ENCODE measurements around the gene IQCM.

GRCh38 chr4:149409146-149409545 lies 406.5 kb downstream of the IQCM start:
- TF ChIP-seq RELA (IDR thresholded peaks at IDR 0.05; ENCODE audit: borderline replicate concordance, partially characterized antibody) (no peak), CBX3 (IDR thresholded peaks at IDR 0.05; ENCODE audit: borderline replicate concordance, low read depth) (no peak), TAF1 (IDR thresholded peaks at IDR 0.05; ENCODE audit: borderline replicate concordance, low read depth, low read length) (no peak), ATF2 (IDR thresholded peaks at IDR 0.05; ENCODE audit: low read length) (no peak), ATF7 (IDR thresholded peaks at IDR 0.05; ENCODE audit: low read depth) (no peak), SMAD5 (IDR thresholded peaks at IDR 0.05; ENCODE audit: low read depth) (no peak), IKZF1 (conservative IDR thresholded peaks at IDR 0.05) (no peak), NRF1 (conservative IDR thresholded peaks at IDR 0.05; ENCODE audit: low read depth, low read length) (no peak), SUZ12 (IDR thresholded peaks at IDR 0.05; ENCODE audit: unreplicated experiment) (no peak), CTCF (IDR thresholded peaks at IDR 0.05 in 2 of 3, conservative IDR thresholded peaks at IDR 0.05 in 1 of 3; ENCODE audit: control insufficient read depth in 2 of 3, extremely low read depth in 1 of 3, insufficient read depth in 1 of 3, low read depth in 3 of 3, low read length in 3 of 3) (no peak), SP1 (IDR thresholded peaks at IDR 0.05; ENCODE audit: low read depth, low read length) (no peak), E4F1 (IDR thresholded peaks at IDR 0.05; ENCODE audit: borderline replicate concordance, partially characterized antibody) (no peak), RBBP5 (conservative IDR thresholded peaks at IDR 0.05) (no peak), RFX5 (IDR thresholded peaks at IDR 0.05; ENCODE audit: low read depth, low read length) (no peak)
